ENCODE results near the gene RPL19.

The RPL19 gene

DNA sequence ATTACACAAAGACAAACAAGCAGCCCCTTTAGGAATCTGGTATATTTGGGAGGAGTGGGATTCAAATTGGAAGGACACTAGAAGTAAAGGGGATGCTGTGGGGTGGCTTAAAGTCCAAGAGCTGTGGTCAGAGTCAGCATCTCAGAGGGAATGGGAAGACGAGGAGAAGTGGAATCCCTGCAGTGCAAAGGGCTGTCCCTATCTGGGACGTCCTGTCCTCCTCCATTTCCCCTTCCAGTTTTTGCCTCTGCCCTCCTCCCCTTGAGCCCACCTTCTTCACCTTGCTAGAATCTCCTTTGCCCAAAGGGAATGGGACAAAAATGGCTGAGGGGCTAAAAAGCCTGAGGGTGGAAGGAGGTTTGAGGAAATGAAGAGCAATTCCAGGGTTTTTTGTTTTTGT is 44.4 kb upstream of the RPL19 start:
- DNase-seq (ENCODE audit: extremely low spot score), result no peak
- POLR2A ChIA-PET, result no interaction called here
- TF ChIP-seq, protein P1, sequence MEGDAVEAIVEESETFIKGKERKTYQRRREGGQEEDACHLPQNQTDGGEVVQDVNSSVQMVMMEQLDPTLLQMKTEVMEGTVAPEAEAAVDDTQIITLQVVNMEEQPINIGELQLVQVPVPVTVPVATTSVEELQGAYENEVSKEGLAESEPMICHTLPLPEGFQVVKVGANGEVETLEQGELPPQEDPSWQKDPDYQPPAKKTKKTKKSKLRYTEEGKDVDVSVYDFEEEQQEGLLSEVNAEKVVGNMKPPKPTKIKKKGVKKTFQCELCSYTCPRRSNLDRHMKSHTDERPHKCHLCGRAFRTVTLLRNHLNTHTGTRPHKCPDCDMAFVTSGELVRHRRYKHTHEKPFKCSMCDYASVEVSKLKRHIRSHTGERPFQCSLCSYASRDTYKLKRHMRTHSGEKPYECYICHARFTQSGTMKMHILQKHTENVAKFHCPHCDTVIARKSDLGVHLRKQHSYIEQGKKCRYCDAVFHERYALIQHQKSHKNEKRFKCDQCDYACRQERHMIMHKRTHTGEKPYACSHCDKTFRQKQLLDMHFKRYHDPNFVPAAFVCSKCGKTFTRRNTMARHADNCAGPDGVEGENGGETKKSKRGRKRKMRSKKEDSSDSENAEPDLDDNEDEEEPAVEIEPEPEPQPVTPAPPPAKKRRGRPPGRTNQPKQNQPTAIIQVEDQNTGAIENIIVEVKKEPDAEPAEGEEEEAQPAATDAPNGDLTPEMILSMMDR (IDR thresholded peaks at IDR 0.05; ENCODE audit: control extremely low read depth, extremely low read depth, low read depth, missing control alignments), result no peak
- CTCF ChIA-PET, result interaction anchor here (1.6 kb wide), 1 partner anchor 9 kb away, joined by 10 read pairs; no protein-coding TSS in a partner anchor

DNA sequence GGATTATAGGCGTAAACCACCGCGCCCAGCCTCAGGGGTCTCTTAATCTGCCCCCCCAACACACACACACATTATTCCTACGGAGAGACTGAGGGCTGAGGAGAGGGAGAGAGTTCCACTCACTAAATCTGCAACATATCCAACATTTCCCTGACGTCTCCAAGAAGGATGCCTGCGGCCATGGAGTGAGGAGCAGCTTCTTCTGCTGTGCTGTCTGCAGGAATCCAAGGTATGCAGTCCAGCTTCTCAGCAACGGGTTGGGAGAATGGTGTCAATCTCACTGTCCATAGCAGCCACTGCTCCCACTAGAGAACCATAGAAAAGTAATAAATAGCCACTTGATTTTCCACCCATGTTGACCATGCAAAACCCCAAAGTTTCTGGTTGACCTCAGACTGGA is 43.6 kb upstream of the RPL19 start:
- POLR2A ChIA-PET, result no interaction called here
- no peak for DNase-seq (ENCODE audit: extremely low spot score)

DNA sequence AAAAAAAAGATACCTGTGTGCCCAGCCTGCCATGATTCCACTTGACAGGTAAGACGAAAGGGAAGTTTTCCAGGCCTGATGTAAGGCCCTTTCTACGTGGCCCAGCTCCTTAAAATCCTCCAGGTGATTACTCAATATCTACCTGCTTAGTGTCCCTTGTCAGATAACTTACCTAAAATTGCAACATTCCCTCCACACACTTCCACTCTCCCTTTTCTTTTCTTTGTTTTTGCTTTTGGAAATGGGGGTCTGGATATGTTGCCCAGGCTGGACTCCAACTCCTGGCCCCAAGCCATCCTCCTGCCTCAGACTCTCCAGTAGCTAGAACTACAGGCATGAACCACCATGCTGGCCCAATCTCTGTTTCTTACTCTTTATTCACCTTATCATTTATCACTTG is 41.5 kb upstream of the RPL19 start:
- ChIA-PET POLR2A (no interaction called here), CTCF (interaction anchor here (1.3 to 1.6 kb wide), 2 partner anchors 16 to 176 kb away, joined by 6 read pairs; no protein-coding TSS in a partner anchor)

More for the DNA sequence above, 43.6 kb upstream of the RPL19 start:
- CTCF ChIA-PET, result interaction anchor here (1.6 kb wide), 1 partner anchor 8 kb away, joined by 10 read pairs; no protein-coding TSS in a partner anchor
- TF ChIP-seq, protein P1 (IDR thresholded peaks at IDR 0.05; ENCODE audit: control extremely low read depth, extremely low read depth, low read depth, missing control alignments), result no peak

DNA sequence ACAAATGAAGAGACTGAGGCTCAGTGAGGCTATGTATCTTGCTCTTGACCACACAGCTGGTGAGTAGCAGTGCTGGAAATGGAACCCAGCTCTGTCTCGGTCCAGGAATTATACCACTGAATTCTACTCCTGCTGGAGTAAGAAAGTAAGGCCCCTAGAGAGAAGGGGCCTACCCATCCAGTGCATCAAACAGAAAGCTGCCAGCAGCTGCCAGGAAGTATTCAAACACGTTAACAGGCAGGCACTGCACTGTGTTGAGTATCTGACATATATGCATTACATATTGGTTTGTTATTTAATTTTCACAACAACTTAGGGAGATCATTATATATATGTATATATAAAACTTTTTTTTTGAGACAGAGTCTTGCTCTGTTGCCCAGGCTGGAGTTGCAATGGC is 38.1 kb upstream of the RPL19 start:
- ChIA-PET POLR2A (no interaction called here), CTCF (interaction anchor here (1.2 to 1.5 kb wide), 3 partner anchors 8 to 38 kb away, joined by 3 to 7 read pairs (median 6); no protein-coding TSS in a partner anchor)
- TF ChIP-seq, protein P1 (IDR thresholded peaks at IDR 0.05; ENCODE audit: control extremely low read depth, extremely low read depth, low read depth, missing control alignments), result no peak
- no peak for DNase-seq (ENCODE audit: extremely low spot score)

More for the DNA sequence above, 41.5 kb upstream of the RPL19 start:
- DNase-seq (ENCODE audit: extremely low spot score), result no peak
- TF ChIP-seq, protein P1 (IDR thresholded peaks at IDR 0.05; ENCODE audit: control extremely low read depth, extremely low read depth, low read depth, missing control alignments), result no peak

DNA sequence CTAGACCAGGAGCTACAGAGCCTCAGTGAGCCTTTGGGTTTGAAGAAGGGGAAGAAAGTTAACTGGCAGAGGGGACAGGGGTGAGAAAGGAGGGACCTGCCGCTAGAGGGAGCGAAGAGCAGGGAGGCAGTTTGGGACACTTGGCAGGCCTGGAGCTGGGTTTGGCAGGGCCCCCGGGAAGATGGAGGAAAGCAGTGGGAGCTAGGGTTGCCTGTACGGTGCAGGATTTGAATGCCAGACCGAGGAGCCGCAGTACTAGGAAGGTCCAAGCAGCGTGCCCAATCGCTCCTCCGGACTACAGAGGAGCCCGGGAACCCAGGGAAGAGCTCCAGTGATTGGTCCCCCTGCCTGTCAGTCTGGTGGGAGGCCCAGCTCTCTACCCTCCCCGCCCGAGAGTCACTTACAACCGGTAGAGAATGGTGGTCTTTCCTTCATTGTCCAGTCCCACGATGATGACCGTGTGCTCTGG is 35.4 kb upstream of the RPL19 start:
- DNase-seq (ENCODE audit: extremely low spot score), result peak; percentile 97
- ChIA-PET POLR2A (no interaction called here), CTCF (interaction anchor here (0.6 to 8.2 kb wide), 48 partner anchors 9 to 750 kb away, joined by 3 to 107 read pairs (median 4); partner anchors contain the start of genes CACNB1, PLXDC1, RPL19 and STAC2)
- TF ChIP-seq, protein P1 (IDR thresholded peaks at IDR 0.05; ENCODE audit: control extremely low read depth, extremely low read depth, low read depth, missing control alignments), result peak; percentile 75

DNA sequence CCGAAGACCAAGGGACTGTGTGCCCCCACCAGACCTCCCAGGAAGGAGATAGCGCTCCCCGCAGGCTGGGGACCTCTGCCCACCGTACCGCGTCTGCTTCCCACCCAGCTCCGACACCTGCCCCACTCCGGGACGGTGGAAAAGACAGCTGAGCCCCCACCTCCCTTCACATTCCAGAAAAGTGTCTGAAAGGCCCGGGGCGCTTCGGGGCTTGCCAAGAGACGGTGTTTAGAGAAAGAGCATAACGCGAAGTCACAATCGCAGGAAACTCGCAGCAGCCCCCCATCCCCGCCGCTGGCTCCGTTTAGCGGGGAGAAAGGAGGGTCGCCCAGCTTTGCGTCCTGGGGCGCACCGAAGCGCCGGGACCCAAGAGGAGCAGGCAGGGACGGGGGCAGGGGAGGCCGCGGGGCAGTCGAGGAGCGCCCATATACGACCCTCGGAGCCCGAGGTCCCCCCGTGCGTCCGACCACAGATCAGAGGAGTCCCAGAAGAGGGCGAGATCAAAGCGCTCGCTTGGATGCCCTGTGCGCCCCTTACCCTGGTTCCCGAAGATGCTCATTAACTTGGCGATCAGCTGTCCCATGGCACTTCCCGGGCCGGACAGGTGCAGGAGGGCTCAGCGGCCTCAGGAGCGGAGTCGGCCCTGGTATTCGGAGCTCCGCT is 34.8 kb upstream of the RPL19 start:
- ChIA-PET CTCF (interaction anchor here (0.6 to 8.2 kb wide), 46 partner anchors 9 to 751 kb away, joined by 3 to 107 read pairs (median 4); partner anchors contain the start of genes CACNB1, PLXDC1, RPL19 and STAC2), POLR2A (no interaction called here)
- no peak for DNase-seq (ENCODE audit: extremely low spot score)
- TF ChIP-seq, protein P1 (IDR thresholded peaks at IDR 0.05; ENCODE audit: control extremely low read depth, extremely low read depth, low read depth, missing control alignments), result no peak

Data from GM10248 (cell line).